T-helper 1 cell (primary cell): ENCODE data around the gene KIF3A.
A peak's percentile ranks its signal among the peaks of the same experiment; 100 is the strongest.

Source experiments
- DNase-seq, 5 donors: peaks; one replicate each; pipeline ENCODE4 v3.0.0-alpha.2; 2012 to 2020

KIF3A gene

DNA sequence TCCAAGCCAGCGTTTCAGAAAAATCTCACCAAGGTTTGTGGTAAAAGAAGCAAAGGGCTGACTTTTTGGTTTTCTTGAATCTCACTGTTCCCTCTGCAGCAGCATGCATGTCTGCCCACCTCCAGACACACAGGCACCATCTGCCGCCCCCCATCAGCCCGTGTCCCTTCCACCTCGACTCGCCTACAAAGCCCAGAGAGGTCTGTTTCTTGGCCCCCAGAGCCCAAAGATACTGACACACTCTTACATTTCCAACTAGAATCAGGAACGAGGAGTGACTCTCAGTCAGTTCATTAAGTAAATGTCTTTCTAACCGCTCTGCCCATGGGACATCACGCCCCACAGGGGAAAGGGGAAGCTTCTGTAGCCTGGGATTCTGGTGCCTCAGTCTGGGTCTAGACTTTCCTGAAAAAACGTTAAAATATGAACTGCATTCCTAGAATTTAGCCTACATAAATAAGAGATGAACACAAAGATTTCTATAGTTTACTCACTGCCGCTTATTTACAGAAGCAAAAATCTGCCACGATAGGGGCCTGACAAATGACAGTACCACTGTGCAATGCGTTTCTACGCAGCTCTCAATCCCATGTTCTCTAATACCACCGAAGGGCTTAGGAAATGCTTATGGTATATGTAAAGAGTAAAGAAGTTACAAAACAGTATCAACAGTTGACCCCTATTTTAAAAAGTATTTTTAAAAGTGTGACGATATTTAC lies 59.5 kb downstream of the KIF3A start:
- no peak for DNase-seq

DNA sequence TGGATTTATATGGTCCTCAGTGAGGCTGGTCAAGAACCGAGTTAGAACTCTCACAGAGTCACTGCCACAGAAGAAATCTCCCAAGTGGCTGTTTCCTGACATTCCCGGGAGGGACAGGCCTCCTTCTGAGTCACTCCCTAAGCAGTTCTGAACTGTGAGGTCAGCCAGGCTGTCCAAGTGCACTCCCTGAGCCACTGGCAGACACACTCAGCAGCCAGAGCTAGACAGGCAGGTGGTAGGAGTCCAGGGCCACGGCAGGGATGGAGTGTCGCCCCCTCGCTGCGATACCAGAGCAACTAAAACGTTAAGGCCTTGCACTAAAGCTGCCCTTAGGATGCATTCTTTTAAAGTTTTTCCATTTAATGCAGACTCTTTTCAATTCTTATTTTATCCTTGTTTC lies 60.2 kb downstream of the KIF3A start:
- no peak for DNase-seq

DNA sequence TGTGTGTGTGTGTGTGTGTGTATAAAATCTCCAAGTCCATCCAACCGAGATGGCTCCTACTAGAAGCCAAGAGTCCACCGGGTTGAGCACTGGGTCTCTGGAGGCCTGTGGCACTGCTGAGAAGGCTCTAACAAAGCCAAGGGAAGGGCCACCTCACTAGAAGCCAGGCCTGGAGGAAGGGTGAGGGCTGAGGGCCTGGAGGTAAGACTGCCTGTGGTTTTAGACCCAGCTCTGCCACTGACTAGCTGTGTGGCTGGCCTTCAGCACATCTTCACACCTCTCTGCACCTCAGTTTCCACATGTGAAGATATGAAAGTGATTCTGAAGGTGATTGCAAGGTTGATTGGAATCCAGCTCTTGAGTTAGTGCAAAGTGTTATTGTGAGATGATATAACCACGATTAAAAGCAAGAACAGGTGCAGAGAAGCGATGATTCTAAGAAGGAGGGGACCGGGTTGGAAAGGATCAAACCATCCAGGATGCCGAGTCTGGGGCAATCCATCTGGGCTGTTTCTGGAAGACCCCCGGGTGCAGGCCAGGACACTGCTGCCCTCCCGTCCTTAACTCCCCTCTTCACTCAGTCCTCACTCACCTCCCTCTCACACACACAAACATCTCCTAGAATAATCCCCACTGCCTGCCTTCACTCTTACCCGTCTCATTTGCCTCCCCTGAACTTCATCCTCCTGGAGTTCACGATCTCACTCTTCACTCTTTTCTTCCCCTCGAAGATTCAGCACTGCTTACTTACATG lies 61.2 kb downstream of the KIF3A start:
- peak in 1 of 5 donors; percentile 33 for DNase-seq

DNA sequence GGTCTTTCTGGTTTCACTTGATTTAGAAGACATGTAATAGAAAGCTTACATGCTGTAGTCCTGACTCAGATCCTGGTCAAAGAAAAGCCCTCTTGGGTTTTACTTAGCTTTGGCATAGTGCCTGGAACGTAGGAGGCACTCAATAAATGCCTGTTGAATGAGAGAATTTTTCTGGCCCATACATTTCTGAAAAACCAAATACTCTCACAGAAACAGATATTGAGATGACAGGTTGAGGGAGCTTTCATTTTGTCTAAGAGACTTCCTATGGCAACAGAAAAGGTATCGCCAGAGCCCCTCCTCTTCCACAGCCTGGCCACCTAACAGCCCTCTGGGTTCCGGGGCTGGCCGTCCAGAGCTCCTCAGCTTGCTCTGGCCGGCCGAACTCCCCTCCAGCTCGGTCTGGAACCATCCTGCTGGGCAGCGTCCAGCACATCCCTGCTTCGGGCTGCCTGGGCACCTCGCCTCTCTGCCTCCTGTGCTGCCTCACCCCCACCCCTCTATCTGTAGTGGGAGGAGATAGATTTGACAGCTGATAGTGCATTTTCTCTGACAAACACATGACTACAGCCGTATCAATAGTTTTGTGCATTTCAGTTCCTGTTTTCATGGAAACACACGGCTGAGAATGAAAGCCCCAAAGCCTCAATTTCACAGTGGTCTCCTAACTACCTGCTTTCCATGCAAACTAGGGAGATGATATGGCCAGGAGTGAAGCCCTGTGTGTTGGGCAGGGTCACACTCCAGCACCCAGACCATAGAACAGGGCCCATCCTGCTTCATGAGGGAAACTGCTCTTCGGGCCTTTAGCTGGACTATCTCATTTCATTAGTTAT lies 62.5 kb downstream of the KIF3A start:
- peak in 1 of 5 donors; percentile 62 for DNase-seq

DNA sequence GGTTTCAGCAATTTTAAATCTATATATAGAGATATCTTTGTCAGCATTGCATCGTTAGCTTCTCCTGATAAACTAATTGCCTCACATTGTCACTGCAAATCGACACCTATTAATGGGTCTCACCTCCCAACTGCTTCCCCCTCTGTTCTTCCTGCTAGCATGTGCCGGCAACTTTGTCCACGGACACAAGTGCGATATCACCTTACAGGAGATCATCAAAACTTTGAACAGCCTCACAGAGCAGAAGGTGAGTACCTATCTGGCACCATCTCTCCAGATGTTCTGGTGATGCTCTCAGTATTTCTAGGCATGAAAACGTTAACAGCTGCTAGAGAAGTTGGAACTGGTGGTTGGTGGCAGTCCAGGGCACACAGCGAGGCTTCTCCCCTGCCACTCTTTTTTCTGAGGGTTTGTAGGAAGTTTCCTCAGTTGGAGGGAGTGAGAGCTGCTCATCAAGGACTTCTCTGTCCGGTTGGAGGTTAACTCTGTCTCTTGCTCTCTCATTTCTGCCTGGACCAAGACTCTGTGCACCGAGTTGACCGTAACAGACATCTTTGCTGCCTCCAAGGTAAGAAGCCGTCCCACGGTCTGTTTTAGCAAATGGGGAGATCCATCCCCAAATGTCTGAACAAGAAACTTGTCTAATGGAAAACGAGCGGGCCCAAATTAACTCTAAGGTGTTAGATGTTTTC lies 63.3 kb downstream of the KIF3A start, which contains the start of gene IL4:
Gene IL4 (plus strand): TSS at position 51 of the 692 bp plus-strand sequence. CDS start 62 bp downstream, at position 113.
- DNase-seq = peak in 1 of 5 donors; percentile 33

DNA sequence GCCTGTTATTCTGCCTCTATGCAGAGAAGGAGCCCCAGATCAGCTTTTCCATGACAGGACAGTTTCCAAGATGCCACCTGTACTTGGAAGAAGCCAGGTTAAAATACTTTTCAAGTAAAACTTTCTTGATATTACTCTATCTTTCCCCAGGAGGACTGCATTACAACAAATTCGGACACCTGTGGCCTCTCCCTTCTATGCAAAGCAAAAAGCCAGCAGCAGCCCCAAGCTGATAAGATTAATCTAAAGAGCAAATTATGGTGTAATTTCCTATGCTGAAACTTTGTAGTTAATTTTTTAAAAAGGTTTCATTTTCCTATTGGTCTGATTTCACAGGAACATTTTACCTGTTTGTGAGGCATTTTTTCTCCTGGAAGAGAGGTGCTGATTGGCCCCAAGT lies 63.9 kb downstream of the KIF3A start:
- no peak for DNase-seq

DNA sequence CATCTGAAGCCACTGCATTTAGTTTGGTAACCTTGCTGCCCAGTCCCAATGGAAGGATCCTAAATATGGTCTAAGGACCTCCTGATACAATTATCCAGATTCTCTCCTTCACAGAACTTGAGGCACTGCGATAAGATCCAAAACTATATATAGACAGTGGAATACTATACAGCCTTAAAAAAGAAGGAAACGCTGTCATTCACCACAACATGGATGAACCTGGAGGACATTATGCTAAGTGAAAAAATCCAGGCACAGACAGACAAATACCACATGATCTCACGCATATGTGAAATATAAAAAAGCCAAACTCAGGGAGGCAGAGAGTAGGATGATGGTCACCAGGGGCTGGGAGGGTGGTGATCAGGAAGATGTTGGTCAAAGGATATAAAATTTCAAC lies 66.3 kb downstream of the KIF3A start:
- no peak for DNase-seq

DNA sequence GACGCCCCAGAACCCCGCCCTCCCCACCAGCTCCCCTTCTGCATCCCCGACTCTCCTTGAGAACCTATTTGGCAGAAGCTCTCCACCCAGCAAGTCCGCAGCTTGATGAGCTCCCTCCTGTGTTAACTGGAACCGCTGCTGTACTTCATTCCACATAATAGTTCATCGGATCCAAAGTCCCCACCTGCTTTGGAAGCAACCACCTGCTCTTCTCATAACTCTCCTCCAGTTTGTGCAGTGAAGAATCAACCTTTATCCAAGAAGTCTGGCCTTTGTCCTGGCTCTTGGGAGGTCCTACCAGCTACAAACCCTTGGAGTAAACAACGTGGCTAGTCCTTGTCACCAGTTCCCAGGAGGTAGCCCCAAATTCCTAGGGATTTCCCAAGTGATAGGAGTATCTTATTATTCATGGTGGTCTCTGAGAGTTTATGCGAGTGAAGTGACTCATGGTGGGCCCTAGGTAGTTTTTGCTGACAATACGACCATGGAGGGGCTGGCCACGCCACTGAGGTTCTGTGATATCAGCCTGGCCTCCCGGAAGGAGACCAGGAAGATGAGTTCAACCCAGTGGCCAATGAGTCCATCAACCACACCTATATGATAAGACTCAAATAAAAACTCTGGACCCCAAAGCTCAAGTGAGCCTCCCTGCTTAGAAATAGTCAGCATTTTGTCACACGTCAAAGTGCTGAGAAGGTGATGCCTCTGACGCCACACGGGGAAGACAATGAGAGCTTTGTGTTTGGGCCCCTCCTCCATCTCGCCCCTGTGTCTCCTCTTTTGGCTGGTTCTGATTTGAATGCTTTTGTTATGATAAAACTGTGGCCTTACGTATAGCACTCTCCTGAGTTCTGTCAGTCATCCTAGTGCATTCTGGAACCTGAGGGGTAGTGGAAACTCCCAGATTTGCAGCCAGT lies 67.1 kb downstream of the KIF3A start:
- DNase-seq = no peak

DNA sequence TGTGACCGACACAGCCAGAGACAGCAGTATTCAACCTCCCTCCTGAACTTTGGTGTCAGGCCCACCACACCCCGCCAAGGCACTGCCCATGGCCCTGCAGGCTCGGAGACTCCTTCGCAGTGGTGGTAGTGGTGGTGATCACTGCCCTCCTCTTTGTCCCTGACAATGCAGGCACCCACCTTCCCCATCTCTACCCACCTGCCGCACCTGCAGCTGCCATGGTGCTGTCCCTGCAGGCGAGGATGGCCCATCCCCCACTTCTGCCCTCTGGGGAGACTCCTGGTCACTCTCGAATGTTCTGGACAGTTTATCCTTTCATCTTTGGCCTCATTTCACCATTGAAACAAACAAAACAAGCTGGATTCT lies 67.9 kb downstream of the KIF3A start:
- DNase-seq = no peak

DNA sequence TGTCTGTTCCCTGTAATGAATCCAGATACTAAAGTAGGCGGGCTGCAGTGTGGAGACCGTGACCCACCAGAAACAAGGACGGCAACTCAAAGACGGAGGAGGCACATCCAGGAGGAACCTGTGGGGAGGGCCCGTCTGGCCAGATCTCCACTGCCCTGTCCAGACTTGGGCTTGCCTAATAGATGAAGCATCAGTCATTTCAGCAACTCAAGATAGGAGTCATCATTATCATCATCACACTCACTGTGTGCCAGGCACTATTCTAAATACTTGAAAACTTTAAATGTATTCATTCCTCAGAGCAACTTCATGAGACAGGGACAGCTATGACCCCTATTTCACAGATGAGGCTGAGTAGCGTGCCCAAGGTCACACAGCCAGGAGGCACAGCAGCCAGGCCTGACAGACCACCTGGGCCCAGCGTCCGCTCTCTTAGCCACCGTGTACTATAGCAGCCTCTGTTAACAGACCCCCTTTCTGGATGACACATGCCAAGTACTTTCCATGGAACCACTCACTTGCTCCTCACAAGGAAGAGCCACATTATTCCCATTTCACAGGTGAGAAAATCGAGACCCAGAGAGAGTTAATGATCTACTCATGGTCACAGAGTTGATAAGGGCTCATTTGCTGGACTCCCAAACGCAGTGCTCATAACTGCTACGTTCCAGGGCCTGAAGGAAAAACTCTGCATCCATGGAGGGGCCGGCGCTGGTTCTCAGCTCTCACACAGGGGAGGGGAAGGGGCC lies 68.5 kb downstream of the KIF3A start:
- no peak for DNase-seq

DNA sequence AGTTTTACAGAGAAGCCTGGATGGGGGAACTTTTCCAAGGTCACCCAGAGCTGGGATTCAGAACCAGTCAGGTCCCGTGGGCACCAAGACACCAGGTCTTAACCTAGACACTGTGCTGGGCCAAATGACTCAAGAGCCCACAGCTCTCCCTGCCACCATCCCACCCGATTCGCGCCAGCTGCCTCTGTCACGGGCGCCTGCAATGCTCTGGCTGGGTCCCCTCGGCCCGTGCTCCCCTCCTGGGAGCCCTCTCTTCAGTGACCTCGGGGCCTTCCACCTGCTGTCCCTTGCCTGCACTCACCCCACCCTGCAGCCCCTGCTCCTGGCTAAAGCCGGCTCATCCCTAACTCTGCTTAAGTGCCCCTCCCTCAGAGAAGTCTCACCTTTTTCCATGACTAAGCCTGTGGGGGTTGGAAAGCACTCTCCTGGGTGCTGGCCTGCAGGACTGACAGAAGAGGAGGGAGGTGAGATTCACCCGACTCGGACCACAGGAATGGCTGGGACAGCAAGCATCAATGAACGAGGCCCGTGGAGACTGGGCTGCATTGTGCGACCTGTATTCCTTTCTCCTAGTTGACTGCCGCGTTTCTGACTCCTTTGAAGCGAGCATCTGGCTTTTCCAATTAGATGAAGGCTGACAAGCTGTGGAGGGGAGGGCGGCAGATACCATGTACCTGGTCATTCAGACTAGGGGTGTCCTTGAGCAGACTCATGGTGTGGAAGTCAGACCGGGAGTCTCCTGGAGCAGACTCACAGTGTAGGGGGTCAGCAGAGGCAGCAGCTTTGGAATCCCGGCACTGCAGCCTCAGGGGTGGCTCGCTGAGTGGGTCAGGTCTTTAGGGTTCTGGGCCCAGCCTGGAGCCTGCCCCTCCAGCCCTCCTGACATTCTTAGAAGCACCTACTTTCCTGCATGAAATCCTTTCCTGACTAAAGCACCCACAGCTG lies 69.3 kb downstream of the KIF3A start:
- DNase-seq = no peak

DNA sequence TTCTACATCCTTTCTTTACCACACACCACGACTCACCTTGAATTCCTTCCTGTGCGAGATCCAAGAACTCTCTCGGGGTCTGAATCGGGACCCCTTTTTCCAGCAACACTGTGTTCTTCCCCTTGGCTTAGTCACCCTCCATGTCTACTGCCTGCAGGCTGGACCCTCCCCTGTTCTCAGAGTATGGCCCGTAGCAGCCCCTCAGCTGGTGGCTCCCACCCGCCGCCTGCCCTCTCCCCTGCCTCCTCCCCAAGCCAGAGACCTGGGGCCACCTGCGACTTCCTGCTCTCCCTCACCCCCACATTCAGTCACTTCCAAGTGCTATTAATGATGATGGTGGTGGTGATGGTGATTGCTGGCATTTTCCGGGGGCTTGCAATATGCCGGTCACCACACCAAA lies 70.0 kb downstream of the KIF3A start:
- DNase-seq = no peak

DNA sequence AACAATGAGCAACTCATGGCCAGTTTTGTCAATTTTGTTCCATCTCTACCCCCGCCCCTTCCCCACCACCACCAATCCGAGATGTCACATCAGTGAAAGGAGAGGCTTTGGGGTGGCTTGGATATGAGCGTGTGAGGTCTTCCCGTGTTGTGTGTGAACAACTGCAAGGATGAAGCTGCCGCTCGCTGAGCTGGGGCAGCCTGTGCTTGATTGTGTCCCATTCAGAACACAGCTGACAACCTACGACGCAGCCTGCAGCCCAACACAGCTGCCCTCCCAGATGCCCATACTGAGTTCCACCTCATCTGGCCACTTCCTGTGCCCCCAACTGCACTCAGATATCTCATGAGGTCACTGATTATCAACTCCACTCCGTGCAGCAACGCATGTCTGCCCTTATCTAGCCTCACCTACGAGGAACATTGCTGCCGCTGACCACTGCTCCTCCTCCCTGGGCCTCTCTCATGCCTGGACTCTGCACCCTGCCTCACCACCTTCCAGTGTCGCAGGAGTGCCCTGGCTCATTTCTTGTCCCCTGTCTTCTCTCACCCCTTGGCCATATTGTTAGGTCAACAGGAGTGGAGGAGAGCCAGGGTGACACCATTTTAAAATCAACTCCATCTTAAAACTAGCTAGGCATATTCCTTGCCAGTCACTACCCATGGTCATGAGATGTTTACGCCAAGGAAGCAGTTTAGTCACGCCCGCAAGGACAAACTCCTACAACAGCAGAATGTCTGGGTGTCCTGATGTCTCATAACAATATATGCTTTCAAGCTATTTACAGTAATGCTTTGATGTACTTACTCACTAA lies 70.8 kb downstream of the KIF3A start:
- no peak for DNase-seq

DNA sequence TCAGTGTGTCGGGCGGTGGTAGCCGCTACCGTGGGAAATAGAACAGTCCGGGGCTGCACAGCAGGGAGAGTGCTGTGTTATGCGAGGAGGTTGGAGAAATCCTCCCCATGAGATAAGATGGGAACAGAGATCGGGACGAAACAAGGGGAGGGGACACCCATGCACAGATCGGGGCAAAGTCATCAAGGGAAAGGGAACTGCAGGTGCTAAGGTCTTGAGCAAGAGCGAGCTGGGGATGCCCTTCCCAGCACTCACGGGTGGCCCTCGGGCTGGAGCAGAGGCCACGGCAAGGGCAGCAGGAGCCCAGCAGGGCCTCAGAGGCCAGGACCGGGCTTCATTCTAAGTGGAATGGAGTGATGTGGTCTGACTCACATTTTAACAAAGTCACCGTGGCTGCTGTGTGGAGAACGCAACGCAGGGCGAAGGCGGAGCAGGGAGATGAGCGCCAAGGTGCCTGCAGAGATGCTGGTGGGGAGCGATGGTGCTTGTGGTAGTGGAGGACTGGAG lies 71.7 kb downstream of the KIF3A start:
- no peak for DNase-seq

DNA sequence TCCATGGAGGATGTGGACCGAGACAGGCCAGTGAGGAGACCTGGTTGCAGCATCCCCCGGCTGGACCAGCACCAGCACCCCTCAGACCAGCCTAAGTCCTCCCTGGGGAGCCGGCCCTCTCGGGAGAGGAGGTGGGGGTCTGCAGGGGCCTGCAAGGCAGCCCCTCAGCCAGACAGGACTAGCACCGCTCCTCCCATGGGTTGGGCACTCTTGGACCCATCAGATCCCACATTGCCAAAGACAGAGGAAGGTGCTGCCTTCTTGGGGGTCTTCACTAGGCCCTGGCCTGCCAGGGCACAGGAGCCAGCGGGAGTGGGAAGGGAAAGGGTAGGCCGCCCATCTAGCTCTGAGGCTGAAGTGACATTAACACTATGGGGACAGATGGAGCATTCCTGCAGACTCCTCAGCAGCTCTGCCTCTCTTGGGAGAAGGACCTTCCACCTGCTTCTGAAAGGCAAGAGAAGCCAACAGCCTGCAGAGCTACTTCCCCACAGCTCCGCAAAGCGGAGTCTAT lies 72.6 kb downstream of the KIF3A start:
- DNase-seq = no peak

DNA sequence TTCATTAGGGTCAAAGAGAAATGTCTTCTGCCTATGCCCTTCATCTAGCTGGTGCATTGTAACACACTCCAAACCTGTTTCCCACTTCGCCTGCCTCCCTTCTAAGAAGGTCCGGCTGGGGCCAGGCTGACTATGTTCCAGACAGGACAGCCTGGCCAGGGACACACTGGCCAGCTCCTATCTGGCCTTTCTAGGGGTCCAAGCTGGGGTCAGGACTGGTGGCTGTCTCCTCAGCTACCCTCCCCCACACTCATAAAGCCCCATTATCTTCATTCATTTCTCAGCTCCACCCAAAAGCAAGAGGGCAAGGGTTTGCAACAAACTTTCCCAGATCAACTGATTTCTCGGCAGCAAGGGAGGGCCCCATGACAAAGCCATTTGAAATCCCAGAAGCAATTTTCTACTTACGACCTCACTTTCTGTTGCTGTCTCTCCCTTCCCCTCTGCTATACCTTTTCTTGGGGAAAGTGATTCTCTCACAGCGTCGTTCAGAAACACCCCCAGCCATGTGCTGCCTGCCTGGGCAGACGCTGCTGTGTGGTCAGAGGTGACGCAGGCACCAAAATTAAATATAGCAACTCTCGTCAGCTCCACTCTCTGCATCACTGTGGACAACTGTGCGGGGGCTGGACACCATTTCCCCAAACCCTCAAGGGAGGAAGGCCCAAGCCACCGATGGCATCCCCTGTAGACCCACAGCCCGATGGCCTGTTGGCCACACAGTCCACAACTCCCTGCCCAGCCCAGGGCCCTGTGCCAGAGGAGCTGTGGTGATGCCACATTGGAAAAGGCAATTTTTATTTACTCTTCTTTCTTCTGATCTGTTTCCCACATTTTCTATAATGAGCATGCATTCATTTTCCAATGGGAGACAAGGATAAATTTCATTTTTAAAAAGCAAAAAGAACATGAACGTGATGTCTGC lies 73.3 kb downstream of the KIF3A start:
- DNase-seq = peak in 1 of 5 donors; percentile 54
